Skeletal muscle tissue (tissue), 4 donors: Measurements from ENCODE around the gene ELMOD3. TPM values are rescaled to one million over a fixed set of nuclear protein-coding genes. Genes with fewer than 3 reads are reported as not detected.
"Not testable (repeated sequence)": the region's sequence is repeated elsewhere in the genome, so short reads cannot be mapped to it uniquely, and the experiment has no call there.

Experiments used
- H3K27ac ChIP-seq: one replicate; pipeline ENCODE4 v1.7.0; 2013; ENCODE audit warnings: mild to moderate bottlenecking, low read depth, low read length, inconsistent platforms
- H3K27me3 ChIP-seq, 3 donors: one replicate each; pipeline ENCODE4 v1.7.0; 2013; ENCODE audit warnings: low read length in 3 of 3; ENCODE audit not compliant: control insufficient read depth in 3 of 3, insufficient read depth in 3 of 3
- H3K36me3 ChIP-seq, 3 donors: one replicate each; pipeline ENCODE4 v1.7.0; 2013; ENCODE audit warnings: low read length in 3 of 3; ENCODE audit not compliant: control insufficient read depth in 3 of 3, insufficient read depth in 3 of 3
- H3K4me1 ChIP-seq, 3 donors: one replicate each; pipeline ENCODE4 v1.7.0; 2013; ENCODE audit warnings: low read length in 3 of 3, mild to moderate bottlenecking in 3 of 3; ENCODE audit not compliant: control insufficient read depth in 3 of 3, insufficient read depth in 3 of 3
- H3K4me3 ChIP-seq, 3 donors: one replicate each; pipeline ENCODE4 v1.7.0; 2013; ENCODE audit warnings: low read length in 3 of 3
- H3K9ac ChIP-seq, 3 donors: one replicate each; pipeline ENCODE4 v1.7.0; 2013; ENCODE audit warnings: low read length in 3 of 3, mild to moderate bottlenecking in 3 of 3, moderate library complexity in 2 of 3, low read depth in 1 of 3
- H3K9me3 ChIP-seq, 3 donors: one replicate each; pipeline ENCODE4 v1.7.0; 2013; ENCODE audit warnings: low read length in 3 of 3; ENCODE audit not compliant: control insufficient read depth in 3 of 3
- total RNA-seq: library from RNA; depleted of rRNA; stranded (reverse); fragments of >200 nt; gene quantifications from one replicate; pipeline ENCODE4 v1.2.3, GENCODE V29; 2014
- donor health status: Osteomylitis.

The ELMOD3 gene
- total RNA-seq, 1 donor from 2014 or later, result 8.9 TPM

- no peaks in the 10 kb centered on the region for H3K9me3 ChIP-seq
- H3K9ac ChIP-seq, result no peak overlapping the region
- H3K36me3 ChIP-seq, result no peaks in the 10 kb centered on the region
- H3K4me1 ChIP-seq, result peaks cover 8 to 15% (median 11%) of the 10 kb centered on the region in 3 donors
- no peak overlapping the region for H3K27ac ChIP-seq
- peaks cover 0 to 16% (median 0%) of the 10 kb centered on the region in 3 donors for H3K27me3 ChIP-seq
- H3K4me3 ChIP-seq, result no peak overlapping the region
These were observed 56.2 kb downstream of the ELMOD3 start for GRCh38 chr2:85410584-85411404.

DNA sequence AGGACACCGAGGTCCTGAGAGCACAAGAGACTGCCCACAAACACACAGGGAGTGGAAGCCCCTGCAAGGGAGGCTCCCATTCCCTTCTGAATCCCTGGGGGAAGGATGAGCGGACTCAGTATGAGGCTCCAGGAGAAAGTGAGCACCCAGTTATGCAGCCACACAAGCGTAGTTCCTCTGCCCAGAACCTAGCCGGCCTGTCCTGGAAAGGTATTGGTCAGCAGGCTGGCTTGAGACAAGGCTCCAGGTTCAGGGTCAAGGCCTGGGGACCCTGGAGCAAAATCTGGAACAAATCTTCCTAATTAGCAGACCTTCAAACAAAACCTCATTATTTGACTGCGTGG, 56.8 kb downstream of the ELMOD3 start:
- H3K9me3 ChIP-seq, result no peaks in the 10 kb centered on the region
- H3K27me3 ChIP-seq, result peaks cover 0 to 16% (median 0%) of the 10 kb centered on the region in 3 donors
- no peak overlapping the region for H3K4me3 ChIP-seq
- H3K27ac ChIP-seq, result no peak overlapping the region
- no peaks in the 10 kb centered on the region for H3K36me3 ChIP-seq
- no peak overlapping the region for H3K9ac ChIP-seq
- peaks cover 8 to 15% (median 11%) of the 10 kb centered on the region in 3 donors for H3K4me1 ChIP-seq

GRCh38 chr2:85413592-85414420, 59.2 kb downstream of the ELMOD3 start:
- peak overlapping the region; percentile 38 to 69 (median 63) for H3K9ac ChIP-seq
- peaks cover 7 to 17% (median 13%) of the 10 kb centered on the region in 3 donors for H3K4me1 ChIP-seq
- H3K9me3 ChIP-seq, result no peaks in the 10 kb centered on the region
- no peak overlapping the region for H3K27ac ChIP-seq
- H3K36me3 ChIP-seq, result peaks cover 0 to 2% (median 0%) of the 10 kb centered on the region in 3 donors
- peaks cover 0 to 16% (median 0%) of the 10 kb centered on the region in 3 donors for H3K27me3 ChIP-seq
- H3K4me3 ChIP-seq, result peak overlapping the region; percentile 36 to 65 (median 58)

GRCh38 chr2:85414421-85414759, 59.8 kb downstream of the ELMOD3 start:
- Histone ChIP-seq H3K4me1 (peaks cover 10 to 19% (median 17%) of the 10 kb centered on the region in 3 donors), H3K9ac (peak overlapping the region in 1 of 3 donors; percentile 63), H3K27me3 (peaks cover 0 to 16% (median 0%) of the 10 kb centered on the region in 3 donors)
- not testable (repeated sequence) for H3K9me3 ChIP-seq, H3K27ac ChIP-seq, H3K36me3 ChIP-seq, H3K4me3 ChIP-seq

DNA sequence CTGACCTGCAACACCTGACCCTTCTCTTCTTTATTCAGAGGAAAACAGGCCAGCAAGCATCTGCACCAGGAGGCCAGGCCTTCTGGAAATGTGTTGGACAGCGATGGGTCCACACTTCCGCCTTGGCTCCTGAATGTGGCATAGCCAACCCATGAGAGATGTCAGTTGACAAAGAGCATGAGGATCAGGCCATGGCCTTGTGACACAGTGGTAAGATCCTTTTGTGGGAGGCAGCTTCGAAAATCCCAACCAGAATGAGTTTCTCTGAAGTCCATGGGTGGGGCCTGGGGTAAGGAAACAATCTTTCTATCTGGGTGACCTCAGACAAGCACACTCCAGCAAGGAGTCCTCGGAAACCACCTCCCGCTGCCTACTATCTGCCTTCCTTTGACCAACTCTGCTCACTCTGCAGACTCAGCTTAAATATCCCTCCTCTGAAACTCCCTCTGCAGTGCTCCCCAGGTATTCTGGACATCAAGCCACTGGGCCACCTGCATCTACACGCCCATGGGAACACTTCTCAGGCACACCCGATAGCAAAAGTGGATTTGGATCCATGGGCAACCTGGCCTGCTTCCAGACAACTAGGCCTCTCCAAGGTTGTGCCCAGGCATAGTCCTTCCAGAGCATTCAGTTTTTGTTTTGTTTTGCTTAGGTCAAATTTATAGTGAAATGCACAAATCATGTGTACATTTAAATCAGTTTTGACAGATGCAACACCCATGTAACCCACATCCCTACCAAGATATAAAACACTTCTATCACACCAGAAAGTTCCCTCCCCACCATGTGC, 60.4 kb downstream of the ELMOD3 start:
- Histone ChIP-seq H3K9ac (no peak overlapping the region), H3K9me3 (no peaks in the 10 kb centered on the region), H3K27ac (no peak overlapping the region), H3K4me1 (peaks cover 12 to 17% (median 17%) of the 10 kb centered on the region in 3 donors), H3K27me3 (peaks cover 0 to 14% (median 0%) of the 10 kb centered on the region in 3 donors), H3K4me3 (no peak overlapping the region), H3K36me3 (peaks cover 0 to 2% (median 0%) of the 10 kb centered on the region in 3 donors)

DNA sequence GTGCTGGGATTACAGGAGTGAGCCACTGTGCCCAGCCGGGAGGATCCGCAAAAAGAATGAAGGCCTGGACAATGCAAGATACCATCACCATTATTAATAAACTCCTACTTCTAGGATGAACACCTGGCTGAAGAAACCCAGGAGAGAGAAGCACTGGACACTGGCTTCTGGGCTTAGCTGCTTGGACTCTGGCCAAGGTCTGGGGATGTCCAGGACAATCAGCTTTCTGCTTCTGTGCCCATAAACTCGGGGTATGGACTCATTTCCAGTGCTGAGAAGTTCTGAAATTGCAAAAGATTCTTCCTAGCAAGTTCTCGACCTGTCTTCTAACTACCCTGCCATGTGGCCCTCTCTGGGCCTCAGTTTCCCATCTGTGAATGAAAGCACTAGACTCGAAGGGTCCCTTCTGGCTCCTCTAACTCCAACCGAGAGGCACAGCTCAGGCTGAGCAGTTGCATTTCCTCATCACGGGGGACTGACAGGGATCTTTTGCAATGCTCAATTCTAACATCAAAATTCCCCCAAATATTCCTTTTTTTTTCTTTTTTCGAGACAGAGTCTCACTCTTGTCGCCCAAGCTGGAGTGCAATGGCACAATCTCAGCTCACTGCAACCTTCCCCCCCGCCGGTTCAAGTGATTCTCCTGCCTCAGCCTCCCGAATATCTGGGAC, 61.5 kb downstream of the ELMOD3 start:
- no peaks in the 10 kb centered on the region for H3K9me3 ChIP-seq
- no peak overlapping the region for H3K9ac ChIP-seq
- peaks cover 20 to 25% (median 25%) of the 10 kb centered on the region in 3 donors for H3K4me1 ChIP-seq
- no peak overlapping the region for H3K4me3 ChIP-seq
- peaks cover 0 to 2% (median 0%) of the 10 kb centered on the region in 3 donors for H3K36me3 ChIP-seq
- no peak overlapping the region for H3K27ac ChIP-seq
- peaks cover 0 to 13% (median 0%) of the 10 kb centered on the region in 3 donors for H3K27me3 ChIP-seq

DNA sequence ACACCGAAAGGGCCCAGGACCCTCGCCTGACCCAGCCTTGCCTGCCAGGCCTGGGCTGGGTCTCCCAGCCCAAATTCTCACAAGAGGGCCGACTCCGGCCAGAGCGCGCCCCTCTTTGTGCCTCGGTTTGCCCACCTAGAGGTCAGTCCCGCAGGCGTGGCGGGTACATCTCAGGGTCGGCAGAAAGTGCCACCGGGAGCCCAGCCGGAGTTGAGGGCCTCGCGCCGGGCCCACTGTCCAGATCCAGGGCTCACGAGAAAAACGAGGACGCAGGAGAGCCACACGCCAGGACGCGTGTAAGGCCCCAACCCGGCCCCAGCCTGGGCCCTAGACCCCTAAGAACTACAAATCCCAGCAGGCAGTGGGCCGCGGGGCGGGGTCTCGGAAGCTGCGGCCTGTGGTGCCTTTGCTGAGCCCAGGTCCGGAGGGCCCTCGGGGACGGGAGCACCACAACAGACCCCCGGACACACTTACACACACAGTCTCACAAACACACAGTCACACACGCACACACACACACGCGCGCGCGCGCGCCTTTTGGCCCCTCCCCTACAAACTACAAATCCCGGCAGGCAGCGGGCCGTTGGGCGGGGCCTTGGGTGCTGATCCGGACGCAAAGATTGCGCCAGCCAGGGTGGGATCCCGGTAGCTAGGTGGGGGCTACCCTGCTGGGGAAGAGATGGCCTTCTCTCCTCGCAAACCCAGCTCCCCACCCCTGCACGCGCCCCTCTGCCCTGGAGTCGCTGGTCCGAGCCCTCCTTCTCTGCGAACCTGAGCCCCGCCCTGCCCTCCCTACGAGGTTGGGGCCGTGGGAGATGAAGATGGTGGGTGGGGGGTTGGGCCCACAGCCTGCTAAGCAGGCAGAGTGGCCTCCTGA, 63.8 kb downstream of the ELMOD3 start, which contains the start of gene SH2D6:
TSS of gene SH2D6 (plus strand) at position 583 of the 877 bp plus-strand sequence. CDS start 10,752 bp downstream, outside the sequence.
- peaks cover 20 to 28% (median 26%) of the 10 kb centered on the region in 3 donors for H3K4me1 ChIP-seq
- H3K9me3 ChIP-seq, result no peaks in the 10 kb centered on the region
- peak within 1 kb of the TSS; percentile 89 for H3K27ac ChIP-seq
- peak within 1 kb of the TSS; percentile 89 to 96 (median 93) for H3K4me3 ChIP-seq
- peaks cover 0 to 9% (median 0%) of the 10 kb centered on the region in 3 donors for H3K27me3 ChIP-seq
- peak within 1 kb of the TSS; percentile 90 to 93 (median 90) for H3K9ac ChIP-seq
- H3K36me3 ChIP-seq, result peaks cover 0 to 2% (median 0%) of the 10 kb centered on the region in 3 donors

GRCh38 chr2:85419009-85419675, 64.6 kb downstream of the ELMOD3 start:
- Histone ChIP-seq H3K36me3 (peaks cover 0 to 2% (median 0%) of the 10 kb centered on the region in 3 donors), H3K4me3 (peak overlapping the region; percentile 89 to 96 (median 93)), H3K9me3 (no peaks in the 10 kb centered on the region), H3K9ac (peak overlapping the region; percentile 90 to 93 (median 90)), H3K4me1 (peaks cover 20 to 28% (median 23%) of the 10 kb centered on the region in 3 donors), H3K27ac (peak overlapping the region; percentile 89), H3K27me3 (peaks cover 0 to under 1% (median 0%) of the 10 kb centered on the region in 3 donors)
